Esophagus muscularis mucosa (tissue), 3 donors: Measurements from ENCODE around the gene PHKB.

ENCODE experiments used
- CTCF ChIP-seq, 3 experiments: fragments of 200-600 bp in 2 of 3; fragments of 450-650 bp in 1 of 3; sonication (generic) in 2 of 3; IDR thresholded peaks; one replicate each; pipeline ENCODE4 v1.5.1; 2017 to 2019; ENCODE audit warnings: antibody characterized with exemption in 3 of 3, mild to moderate bottlenecking in 2 of 3, moderate library complexity in 1 of 3
- POLR2A ChIP-seq: fragments of 450-650 bp; IDR thresholded peaks from one replicate; pipeline ENCODE4 v1.6.1; 2017; ENCODE audit warnings: antibody characterized with exemption, moderate library complexity, mild to moderate bottlenecking, low read depth

- TF ChIP-seq CTCF (IDR thresholded peaks at IDR 0.05) (no peak), POLR2A (no peak)
Observed at GRCh38 chr16:47567321-47567720, 106.2 kb downstream of the PHKB start.
